ENCODE results near the gene MARCHF4. TPM values are rescaled to one million over a fixed set of nuclear protein-coding genes. Genes with fewer than 3 reads are reported as not detected.

The MARCHF4 gene
- total and polyA plus RNA-seq, 2 donors (not counting 3 experiments of a cell fraction or from before 2014, with no cell fraction given): 11.7 to 21.5 TPM

DNA sequence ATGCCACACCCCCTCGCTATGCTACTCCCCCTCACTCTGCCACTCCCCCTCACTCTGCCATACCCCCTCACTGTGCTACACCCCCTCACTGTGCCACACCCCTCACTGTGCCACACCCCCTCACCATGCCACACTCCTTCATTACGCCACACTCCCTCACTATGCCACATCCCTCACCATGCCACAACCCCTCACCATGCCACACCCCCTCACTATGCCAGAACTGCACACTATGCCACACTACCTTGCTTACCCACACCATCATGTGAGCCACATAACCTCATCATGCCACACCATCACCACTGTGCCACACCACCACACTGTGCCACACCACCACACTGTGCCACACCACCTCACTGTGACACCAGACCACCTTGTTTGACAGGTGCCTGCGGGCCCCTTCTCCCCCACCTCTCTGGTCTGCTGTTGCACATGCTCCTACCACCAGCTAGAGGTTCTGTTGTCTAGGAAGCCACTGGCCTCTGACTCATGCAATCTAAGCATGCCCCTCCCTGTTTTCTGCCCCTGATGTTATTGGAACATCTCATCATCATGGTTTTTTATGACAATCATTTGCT is 22.0 kb downstream of the MARCHF4 start:
- no peak overlapping the region for H3K27ac ChIP-seq (ENCODE audit: insufficient read depth, low read depth, low read length)
- CTCF ChIA-PET: interaction anchor here (1.3 to 1.5 kb wide), 2 partner anchors 13 to 22 kb away, joined by 4 to 5 read pairs; partner anchors contain the start of gene MARCHF4
- H3K79me2 ChIP-seq (ENCODE audit: control insufficient read depth, insufficient read depth, low read length): peaks cover 2% of the 10 kb centered on the region

DNA sequence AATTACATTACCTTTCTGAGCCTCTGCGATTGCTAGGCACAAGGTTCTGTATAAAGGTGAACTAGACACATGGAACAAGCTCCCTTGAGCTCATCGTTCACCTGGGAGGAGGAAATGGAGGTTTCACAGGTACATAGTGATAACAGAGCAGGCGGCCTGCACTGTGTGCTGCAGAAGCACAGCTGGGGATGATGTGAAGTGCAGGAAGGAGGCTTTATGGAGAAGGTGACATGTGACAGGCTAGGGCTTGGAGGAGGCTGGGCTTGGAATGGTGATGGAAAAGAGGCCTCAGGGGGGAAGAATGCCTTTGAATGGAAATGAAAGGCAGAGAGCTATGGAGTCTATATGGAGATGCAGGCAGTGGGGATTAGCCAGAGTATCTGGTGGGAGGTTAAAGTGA is 22.9 kb downstream of the MARCHF4 start:
- Histone ChIP-seq H3K4me2 (ENCODE audit: insufficient read depth, low read length) (no peak overlapping the region), H3K36me3 (ENCODE audit: control insufficient read depth in 2 of 2, extremely low read depth in 1 of 2, insufficient read depth in 2 of 2, low read length in 2 of 2) (no peaks in the 10 kb centered on the region), H3K9me1 (replicated peaks; ENCODE audit: control insufficient read depth, extremely low read depth, insufficient read depth, low read length) (no peaks in the 10 kb centered on the region), H3K27ac (ENCODE audit: insufficient read depth, low read depth, low read length) (no peak overlapping the region), H3K4me3 (replicated peaks in 1 of 3; ENCODE audit: insufficient read depth in 1 of 3, low read depth in 1 of 3, low read length in 3 of 3) (no peak overlapping the region), H3K27me3 (ENCODE audit: control insufficient read depth in 2 of 2, insufficient read depth in 2 of 2, low read length in 2 of 2) (no peaks in the 10 kb centered on the region), H2AFZ (ENCODE audit: low read depth, low read length) (no peak overlapping the region), H4K20me1 (replicated peaks; ENCODE audit: control insufficient read depth, extremely low read depth, insufficient read depth, low read length) (no peaks in the 10 kb centered on the region), H3K79me2 (ENCODE audit: control insufficient read depth, insufficient read depth, low read length) (peaks cover 2% of the 10 kb centered on the region), H3K4me1 (ENCODE audit: control insufficient read depth, extremely low read depth, insufficient read depth, low read length) (peaks cover 13% of the 10 kb centered on the region), H3K9me3 (replicated peaks; ENCODE audit: control insufficient read depth, insufficient read depth, low read length) (no peaks in the 10 kb centered on the region), H3K9ac (replicated peaks; ENCODE audit: extremely low read depth, insufficient read depth, low read length) (no peak overlapping the region)
- CTCF ChIA-PET: interaction anchor here (1.1 to 2.0 kb wide), 4 partner anchors 8 to 54 kb away, joined by 3 to 6 read pairs (median 5); no protein-coding TSS in a partner anchor
- TF ChIP-seq EZH2 (IDR thresholded peaks at IDR 0.05; ENCODE audit: borderline replicate concordance, low read depth, low read length, severe bottlenecking) (no peak), MYC (IDR thresholded peaks at IDR 0.05; ENCODE audit: low read depth, low read length) (no peak)
- POLR2A ChIA-PET: no interaction called here
- FAIRE-seq (no peak), DNase-seq (ENCODE audit: low read depth, low spot score) (no peak)
- no TSS peak for BruUV-seq (replicated peaks)
- intact Hi-C loops (cut with micrococcal nuclease): no loop called here
- dilution Hi-C loops (cut with MboI; ENCODE audit: extremely low pct_ligation_motif_present, low sequenced_read_pairs): no loop called here

More for the DNA sequence above, 22.0 kb downstream of the MARCHF4 start:
- Histone ChIP-seq H3K27me3 (ENCODE audit: control insufficient read depth in 2 of 2, insufficient read depth in 2 of 2, low read length in 2 of 2) (no peaks in the 10 kb centered on the region), H3K9ac (replicated peaks; ENCODE audit: extremely low read depth, insufficient read depth, low read length) (no peak overlapping the region), H3K4me2 (ENCODE audit: insufficient read depth, low read length) (no peak overlapping the region), H4K20me1 (replicated peaks; ENCODE audit: control insufficient read depth, extremely low read depth, insufficient read depth, low read length) (no peaks in the 10 kb centered on the region), H3K4me3 (replicated peaks in 1 of 3; ENCODE audit: insufficient read depth in 1 of 3, low read depth in 1 of 3, low read length in 3 of 3) (no peak overlapping the region), H3K9me1 (replicated peaks; ENCODE audit: control insufficient read depth, extremely low read depth, insufficient read depth, low read length) (no peaks in the 10 kb centered on the region), H3K4me1 (ENCODE audit: control insufficient read depth, extremely low read depth, insufficient read depth, low read length) (peaks cover 13% of the 10 kb centered on the region), H2AFZ (ENCODE audit: low read depth, low read length) (no peak overlapping the region), H3K36me3 (ENCODE audit: control insufficient read depth in 2 of 2, extremely low read depth in 1 of 2, insufficient read depth in 2 of 2, low read length in 2 of 2) (no peaks in the 10 kb centered on the region), H3K9me3 (replicated peaks; ENCODE audit: control insufficient read depth, insufficient read depth, low read length) (no peaks in the 10 kb centered on the region)
- peak; percentile 30 for DNase-seq (ENCODE audit: low read depth, low spot score)
- TF ChIP-seq, protein P1, sequence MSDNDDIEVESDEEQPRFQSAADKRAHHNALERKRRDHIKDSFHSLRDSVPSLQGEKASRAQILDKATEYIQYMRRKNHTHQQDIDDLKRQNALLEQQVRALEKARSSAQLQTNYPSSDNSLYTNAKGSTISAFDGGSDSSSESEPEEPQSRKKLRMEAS (IDR thresholded peaks at IDR 0.05; ENCODE audit: insufficient read depth, insufficient read length): no peak
- TF ChIP-seq FOS (IDR thresholded peaks at IDR 0.05; ENCODE audit: borderline replicate concordance, insufficient read depth, low read length): peak; percentile 69
- BruUV-seq (replicated peaks): no TSS peak
- POLR2A ChIA-PET: no interaction called here
- dilution Hi-C loops (cut with MboI; ENCODE audit: extremely low pct_ligation_motif_present, low sequenced_read_pairs): no loop called here
- intact Hi-C loops (cut with micrococcal nuclease): no loop called here
- FAIRE-seq: no peak

Data from endothelial cell of umbilical vein (primary cell).